Caki2 (cell line): ENCODE measurements around the gene RASD1. TPM values are rescaled to one million over a fixed set of nuclear protein-coding genes. Genes with fewer than 3 reads are reported as not detected.
"Not testable (repeated sequence)": the region's sequence is repeated elsewhere in the genome, so short reads cannot be mapped to it uniquely, and the experiment has no call there.

Experiments used
- DNase-seq: peaks from one replicate; pipeline ENCODE4 v3.0.0-alpha.2; 2015; ENCODE audit warnings: low read depth
- in situ Hi-C: cut with HindIII; loops from 2 replicates; pipeline ENCODE4 v1.10.0; 2016; ENCODE audit warnings: low sequenced_read_pairs, low pct_unique_long_range_greater_than_20kb, mixed read lengths
- total RNA-seq: library from RNA; depleted of rRNA; stranded (reverse); fragments of >200 nt; shearing (Covaris generic); gene quantifications from 2 replicates; pipeline ENCODE4 v1.2.3, GENCODE V29; 2014; ENCODE audit warnings: low replicate concordance

Gene RASD1
- total RNA-seq, 1 experiment from 2014 or later: not detected

DNA sequence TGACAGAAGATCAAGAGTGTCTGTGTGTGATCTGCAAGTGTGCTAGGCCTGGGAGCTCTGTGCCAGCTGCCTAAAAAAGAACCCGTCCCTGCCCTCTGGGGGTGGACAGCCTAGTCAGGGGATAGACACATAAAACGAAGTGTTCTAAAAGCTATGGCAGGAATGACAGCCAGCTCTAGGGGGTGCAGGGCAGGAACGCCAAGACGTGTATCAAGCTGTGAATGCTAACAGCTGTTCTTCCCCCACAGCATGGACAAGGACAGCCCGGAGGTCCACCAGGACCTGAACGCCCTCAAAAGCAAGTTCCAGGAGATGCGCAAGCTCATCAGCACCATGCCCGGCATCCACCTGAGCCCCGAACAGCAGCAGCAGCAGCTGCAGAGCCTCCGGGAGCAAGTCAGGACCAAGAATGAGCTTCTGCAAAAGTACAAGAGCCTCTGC lies 5.1 kb downstream of the RASD1 start:
- DNase-seq: no peak
- in situ Hi-C loops: no loop called here

- in situ Hi-C loops: no loop called here
- no peak for DNase-seq
Measured at GRCh38 chr17:17487998-17488397, 8.2 kb downstream of the RASD1 start.

GRCh38 chr17:17486416-17486815 lies 9.8 kb downstream of the RASD1 start:
- in situ Hi-C loops: not testable (repeated sequence)

GRCh38 chr17:17485420-17485819 lies 10.8 kb downstream of the RASD1 start:
- no peak for DNase-seq
- in situ Hi-C loops: no loop called here

More at GRCh38 chr17:17486416-17486815, 9.8 kb downstream of the RASD1 start:
- not testable (repeated sequence) for DNase-seq

- in situ Hi-C loops: no loop called here
- no peak for DNase-seq
Measured at GRCh38 chr17:17484451-17484899, 11.7 kb downstream of the RASD1 start.

DNA sequence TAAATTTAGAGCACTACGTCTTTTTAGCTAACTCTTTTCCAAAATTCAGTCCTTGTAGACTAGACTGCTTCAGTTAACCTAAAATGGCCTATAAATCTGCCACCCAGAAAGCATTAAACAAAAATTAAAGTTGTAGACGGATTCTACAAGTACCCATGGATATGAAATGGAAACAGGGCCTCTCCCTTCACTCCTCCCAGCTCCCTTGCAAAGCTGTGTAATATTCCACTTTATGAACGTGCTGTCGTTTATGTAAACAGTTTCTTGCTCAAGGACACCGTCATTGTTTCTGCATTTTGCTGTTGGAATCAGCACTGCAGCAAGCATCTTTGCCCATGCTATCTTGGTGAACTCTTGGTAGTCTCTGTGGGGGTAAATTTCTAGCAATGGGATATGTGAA lies 14.3 kb downstream of the RASD1 start:
- in situ Hi-C loops: no loop called here
- no peak for DNase-seq

- DNase-seq: no peak
- in situ Hi-C loops: no loop called here
Measured at GRCh38 chr17:17480593-17481148, 15.5 kb downstream of the RASD1 start.

GRCh38 chr17:17479209-17479608 lies 17.0 kb downstream of the RASD1 start:
- in situ Hi-C loops: no loop called here
- no peak for DNase-seq

- in situ Hi-C loops: no loop called here
- peak; percentile 73 for DNase-seq
Measured at GRCh38 chr17:17476865-17477467, 19.2 kb downstream of the RASD1 start, which contains the start of gene MED9. TSS of gene MED9 (plus strand) at chr17:17477000. CDS start at chr17:17477042, 42 bp downstream.

DNA sequence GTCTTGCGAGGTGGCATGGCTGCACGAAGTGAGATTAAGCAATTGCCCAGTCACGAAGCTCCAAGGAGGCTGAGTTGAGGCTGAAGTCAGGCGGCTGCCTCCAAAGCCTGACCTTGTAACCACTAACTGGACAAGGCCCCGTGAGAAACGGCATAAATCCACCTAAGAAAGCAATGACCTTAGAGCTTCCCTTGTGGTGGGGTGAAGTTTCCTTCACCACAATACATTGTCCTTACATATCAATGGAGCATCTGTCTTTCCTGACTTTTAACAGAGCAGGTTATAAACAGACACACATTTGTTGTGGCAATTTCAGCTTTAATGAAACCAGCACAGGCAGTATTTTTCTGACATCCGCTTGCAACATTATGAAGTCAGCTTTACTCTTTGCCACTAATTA lies 21.9 kb downstream of the RASD1 start:
- DNase-seq: no peak

GRCh38 chr17:17472333-17472920 lies 23.8 kb downstream of the RASD1 start:
- no peak for DNase-seq
- in situ Hi-C loops: no loop called here

More for the DNA sequence above, 21.9 kb downstream of the RASD1 start:
- in situ Hi-C loops: no loop called here

DNA sequence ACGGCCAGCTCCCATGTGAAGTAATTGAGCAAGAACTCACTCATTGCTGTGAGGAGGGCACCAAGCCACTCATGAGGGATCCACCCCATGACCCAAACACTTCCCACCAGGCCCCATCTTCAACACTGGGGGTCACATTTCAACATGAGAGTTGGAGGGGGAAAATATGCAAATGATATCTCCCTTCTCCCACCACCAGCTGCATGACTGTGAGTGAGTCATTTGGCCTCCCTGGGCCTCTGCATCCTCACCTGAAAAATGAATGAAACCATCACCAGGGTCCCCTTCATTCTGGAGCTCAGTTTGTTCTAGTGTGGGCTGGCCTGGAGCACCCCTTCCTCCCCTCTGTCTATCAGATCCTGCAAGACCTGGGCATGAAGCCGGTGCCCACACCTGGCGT lies 26.2 kb downstream of the RASD1 start:
- no peak for DNase-seq
- in situ Hi-C loops: loop anchor here (10.0 kb wide), 1 partner anchor 95 kb away; no protein-coding TSS in a partner anchor

DNA sequence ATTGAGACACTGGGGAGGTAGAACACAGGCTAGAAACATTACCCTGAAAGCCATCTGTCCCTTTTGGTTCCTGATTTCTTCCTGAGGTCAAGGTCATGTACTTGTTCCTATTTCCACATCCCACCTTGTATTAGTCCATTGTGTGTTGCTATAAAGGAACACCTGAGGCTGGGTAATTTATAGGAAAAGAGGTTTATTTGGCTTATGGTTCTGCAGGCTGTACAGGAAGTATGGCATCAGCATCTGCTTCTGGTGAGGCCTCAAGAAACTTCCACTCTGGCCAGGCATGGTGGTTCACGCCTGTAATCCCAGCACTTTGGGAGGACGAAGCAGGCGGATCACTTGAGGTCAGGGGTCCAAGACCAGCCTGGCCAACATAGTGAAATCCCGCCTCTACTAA lies 26.8 kb downstream of the RASD1 start:
- in situ Hi-C loops: loop anchor here (10.0 kb wide), 1 partner anchor 95 kb away; no protein-coding TSS in a partner anchor
- DNase-seq: no peak

DNA sequence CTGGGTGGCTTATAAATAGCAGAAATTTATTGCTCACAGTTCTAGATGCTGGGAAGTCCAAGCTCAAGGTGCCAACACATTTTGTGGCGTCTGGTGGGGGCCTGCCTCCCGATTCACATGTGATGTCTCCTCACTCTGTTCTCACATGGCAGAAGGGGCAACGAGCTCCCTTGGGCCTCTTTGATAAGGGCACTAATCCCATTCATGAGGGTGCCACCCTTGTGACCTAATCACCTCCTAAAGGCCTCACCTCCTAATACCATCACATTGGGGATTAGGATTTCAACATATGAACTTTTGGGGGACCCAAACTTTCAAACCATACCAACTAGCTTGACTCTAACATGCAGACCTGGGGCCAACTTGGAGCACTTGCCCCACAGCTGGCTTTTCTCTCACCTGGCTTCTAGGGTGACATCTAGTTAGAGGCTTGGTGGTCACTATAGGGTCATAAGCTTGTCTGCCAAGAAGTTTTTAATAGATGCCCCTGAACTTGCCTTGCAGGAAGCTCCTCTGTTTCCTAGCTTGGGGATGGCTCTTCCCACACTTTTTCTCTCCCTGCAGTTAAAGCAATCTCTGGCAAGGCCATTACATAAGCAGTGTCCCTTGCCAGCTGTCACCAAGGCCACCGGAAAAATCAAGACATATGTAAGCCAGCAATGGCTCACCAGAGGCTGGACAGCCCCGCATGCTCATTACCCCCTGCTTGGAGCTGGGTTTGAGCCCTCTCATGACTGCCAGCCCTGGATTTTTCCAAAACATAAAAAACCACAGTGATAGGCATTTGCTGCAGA lies 27.8 kb downstream of the RASD1 start:
- in situ Hi-C loops: loop anchor here (10.0 kb wide), 1 partner anchor 94 kb away; no protein-coding TSS in a partner anchor
- DNase-seq: no peak

DNA sequence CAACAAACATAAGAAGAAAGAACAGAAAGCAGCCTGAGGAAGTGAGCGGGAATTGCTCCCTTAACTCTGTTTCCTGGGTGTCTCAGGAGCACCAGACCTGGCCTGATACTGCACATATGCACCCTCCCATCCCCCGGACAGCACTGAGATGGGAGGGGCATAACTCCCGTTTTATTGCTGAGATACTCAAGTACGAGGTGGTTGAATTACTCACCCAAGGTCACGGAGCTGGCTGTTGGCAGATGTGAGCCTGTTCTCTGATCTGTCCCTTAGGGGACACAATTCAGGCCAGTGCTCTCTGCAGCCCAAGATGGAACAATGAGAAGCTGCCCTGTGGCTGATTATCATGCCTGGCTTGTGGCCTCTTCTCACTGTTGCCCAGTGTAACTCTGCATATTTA lies 28.5 kb downstream of the RASD1 start:
- no peak for DNase-seq
- in situ Hi-C loops: loop anchor here (10.0 kb wide), 1 partner anchor 93 kb away; no protein-coding TSS in a partner anchor

GRCh38 chr17:17467016-17467415 lies 29.2 kb downstream of the RASD1 start:
- in situ Hi-C loops: loop anchor here (10.0 kb wide), 1 partner anchor 92 kb away; no protein-coding TSS in a partner anchor
- DNase-seq: no peak

GRCh38 chr17:17466511-17466910 lies 29.7 kb downstream of the RASD1 start:
- DNase-seq: no peak
- in situ Hi-C loops: loop anchor here (10.0 kb wide), 1 partner anchor 92 kb away; no protein-coding TSS in a partner anchor

DNA sequence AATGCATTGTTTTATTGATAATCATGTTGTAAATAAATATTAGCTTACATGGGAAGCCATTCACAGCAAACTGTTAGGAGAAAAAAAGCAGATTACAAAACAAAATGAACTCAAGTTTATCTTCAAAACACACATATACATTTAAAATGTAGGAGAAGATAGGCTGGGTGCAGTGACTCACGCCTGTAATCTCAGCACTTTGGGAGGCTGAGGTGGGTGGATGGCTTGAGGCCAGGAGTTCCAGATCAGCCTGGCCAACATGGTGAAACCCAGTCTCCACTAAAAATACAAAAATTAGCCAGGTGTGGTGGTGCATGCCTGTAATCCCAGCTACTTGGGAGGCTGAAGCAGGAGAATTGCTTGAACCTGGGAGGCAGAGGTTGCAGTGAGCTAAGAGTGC lies 30.3 kb downstream of the RASD1 start:
- DNase-seq: not testable (repeated sequence)
- in situ Hi-C loops: loop anchor here (10.0 kb wide), 1 partner anchor 91 kb away; no protein-coding TSS in a partner anchor
